K562 (cell line): ENCODE data around the gene CASP2. TPM values are rescaled to one million over a fixed set of nuclear protein-coding genes. Genes with fewer than 3 reads are reported as not detected.

Experiments used
- BHLHE40 ChIP-seq: IDR thresholded peaks from 2 replicates; pipeline ENCODE4 v1.6.1; 2011; ENCODE audit warnings: low read length, improper control_type of control experiment
- CHD1 ChIP-seq: fragments of 200-600 bp; sonication (generic); IDR thresholded peaks from one replicate; pipeline ENCODE4 v1.6.1; 2012; ENCODE audit warnings: mild to moderate bottlenecking, moderate library complexity, low read length, inconsistent platforms
- DEAF1 ChIP-seq: fragments of 450-650 bp; formaldehyde crosslinking; IDR thresholded peaks from 2 replicates; pipeline ENCODE4 v1.4.0; 2020; ENCODE audit warnings: mild to moderate bottlenecking, moderate library complexity
- EZH2 ChIP-seq: IDR thresholded peaks from 2 replicates; pipeline ENCODE4 v1.6.1; 2012; ENCODE audit warnings: low read depth, mild to moderate bottlenecking, inconsistent platforms, low read length, borderline replicate concordance
- JUN ChIP-seq, 2 experiments: sonication (generic) in 1 of 2; formaldehyde crosslinking in 1 of 2; IDR thresholded peaks; 2 replicates each; pipeline versions ENCODE4 v1.6.1 to v1.8.0; 2012 to 2022; ENCODE audit warnings: borderline replicate concordance in 2 of 2, mild to moderate bottlenecking in 2 of 2, improper control_type of control experiment in 1 of 2, low read depth in 1 of 2, low read length in 1 of 2, missing genetic modification reagents in 1 of 2
- KDM2B ChIP-seq: fragments of 250-450 bp; sonication (Bioruptor Pico); IDR thresholded peaks from 2 replicates; pipeline ENCODE4 v1.8.0; 2021; ENCODE audit warnings: mild to moderate bottlenecking, moderate library complexity
- PHF8 ChIP-seq: fragments of 200-600 bp; sonication (generic); IDR thresholded peaks from 2 replicates; pipeline ENCODE4 v1.6.1; 2012; ENCODE audit warnings: mixed run types, mild to moderate bottlenecking, inconsistent platforms, low read length, moderate library complexity, borderline replicate concordance
- PURB ChIP-seq: sonication (generic); formaldehyde crosslinking; IDR thresholded peaks from 2 replicates; pipeline ENCODE4 v1.9.0; 2021; ENCODE audit warnings: low read depth, mild to moderate bottlenecking, missing genetic modification reagents
- ZC3H4 ChIP-seq: sonication (generic); formaldehyde crosslinking; IDR thresholded peaks from 2 replicates; pipeline ENCODE4 v1.9.0; 2021; ENCODE audit warnings: missing genetic modification reagents, borderline replicate concordance
- ZNF140 ChIP-seq: fragments of 250-450 bp; sonication (Bioruptor Pico); IDR thresholded peaks from 2 replicates; pipeline ENCODE4 v1.8.0; 2021; ENCODE audit warnings: moderate library complexity, mild to moderate bottlenecking, inconsistent platforms
- ZNF184 ChIP-seq: sonication (generic); formaldehyde crosslinking; IDR thresholded peaks from 2 replicates; pipeline ENCODE4 v1.5.0; 2020; ENCODE audit warnings: missing genetic modification reagents
- ZNF354B ChIP-seq: fragments of 250-450 bp; sonication (Bioruptor Pico); IDR thresholded peaks from 2 replicates; pipeline ENCODE4 v1.4.0; 2020
- polyA plus RNA-seq, 8 experiments: library from polyadenylated mRNA; depleted of rRNA in 4 of 8; stranded (reverse) in 5 of 8; unstranded in 3 of 8; fragments of >200 nt; fragmentation: Nextera tagmentation in 2 of 8; fragmentation: Illumina TruSeq in 1 of 8; extraction: Ambion mirVana in 2 of 8; extraction: Trizol in 1 of 8; gene quantifications; 2 replicates each; pipeline versions ENCODE4 v1.2.1 to v1.2.3, GENCODE V29; 2011 to 2014; ENCODE audit warnings: inconsistent platforms in 1 of 8, missing spikeins in 1 of 8
- total RNA-seq, 7 experiments: library from RNA; depleted of rRNA in 6 of 7; stranded (reverse); fragments of >200 nt in 6 of 7; fragmentation: Illumina TruSeq in 2 of 7; extraction: Trizol in 2 of 7; gene quantifications; 2 replicates each; pipeline versions ENCODE4 v1.2.1 to v1.2.3, GENCODE V29; 2011 to 2021; ENCODE audit warnings: low replicate concordance in 1 of 7
- TF ChIP-seq, protein P1 (sequence below): fragments of 150-350 bp; conservative IDR thresholded peaks from 2 replicates; pipeline ENCODE4 v1.6.1; 2014; ENCODE audit warnings: low read length
- TF ChIP-seq, protein P2 (sequence below): IDR thresholded peaks from 2 replicates; pipeline ENCODE4 v1.6.1; 2011; ENCODE audit warnings: borderline replicate concordance, low read depth, mild to moderate bottlenecking, moderate library complexity, low read length; ENCODE audit not compliant: insufficient read depth, poor library complexity, severe bottlenecking
- TF ChIP-seq, protein P3 (sequence below): sonication (generic); formaldehyde crosslinking; IDR thresholded peaks from 2 replicates; pipeline ENCODE4 v1.8.1; 2022; ENCODE audit warnings: missing genetic modification reagents
- TF ChIP-seq, protein P4 (sequence below): fragments of 250-450 bp; sonication (Bioruptor Pico); IDR thresholded peaks from 2 replicates; pipeline ENCODE4 v1.4.0; 2020; ENCODE audit warnings: borderline replicate concordance

The CASP2 gene
- total and polyA plus RNA-seq, 9 of the 15 experiments (the other 6 are each of a cell fraction or from before 2014, with no cell fraction given), result 18.8 to 64.9 (median 24.1) TPM

DNA sequence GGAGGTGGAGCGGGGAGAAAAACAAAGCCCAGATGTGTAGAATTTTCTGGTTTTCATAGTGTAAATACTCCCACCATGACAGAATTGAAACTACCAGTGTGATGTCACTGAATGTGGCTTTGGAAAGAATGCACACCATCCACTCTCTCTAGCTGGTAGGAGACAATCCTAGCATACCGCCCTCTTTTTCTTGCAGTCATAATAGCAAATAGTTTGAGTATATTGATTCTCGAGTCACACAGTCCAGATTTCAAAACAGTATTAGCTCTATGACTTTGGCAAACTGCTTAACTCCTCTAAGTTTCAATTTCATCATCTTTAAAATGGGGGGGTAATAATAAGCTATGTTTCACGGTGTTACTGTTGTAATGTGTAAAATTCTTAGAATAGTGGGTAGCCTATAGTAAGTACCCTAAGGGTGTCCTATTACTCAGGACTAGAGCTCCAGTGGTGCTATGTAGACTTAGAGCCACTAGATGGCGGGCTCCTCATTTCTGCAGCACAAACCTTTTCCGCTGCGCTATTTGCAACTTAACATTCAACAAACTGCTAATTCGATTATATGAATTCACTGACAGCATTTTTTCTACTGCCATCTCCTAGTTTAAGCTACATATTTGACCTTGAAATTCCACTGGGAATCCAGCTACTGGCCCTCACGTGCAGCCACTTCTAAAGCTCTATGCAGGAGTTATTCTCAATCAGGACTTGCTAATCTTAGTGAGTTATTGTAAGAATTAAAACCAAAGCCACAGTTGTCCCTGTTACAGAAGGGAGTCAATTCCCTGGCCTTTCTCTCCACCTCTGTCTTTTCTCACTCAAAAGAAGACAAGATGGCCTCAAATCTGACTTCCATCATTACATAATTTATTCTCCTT is 47.6 kb upstream of the CASP2 start (continued):
- TF ChIP-seq, protein P1, sequence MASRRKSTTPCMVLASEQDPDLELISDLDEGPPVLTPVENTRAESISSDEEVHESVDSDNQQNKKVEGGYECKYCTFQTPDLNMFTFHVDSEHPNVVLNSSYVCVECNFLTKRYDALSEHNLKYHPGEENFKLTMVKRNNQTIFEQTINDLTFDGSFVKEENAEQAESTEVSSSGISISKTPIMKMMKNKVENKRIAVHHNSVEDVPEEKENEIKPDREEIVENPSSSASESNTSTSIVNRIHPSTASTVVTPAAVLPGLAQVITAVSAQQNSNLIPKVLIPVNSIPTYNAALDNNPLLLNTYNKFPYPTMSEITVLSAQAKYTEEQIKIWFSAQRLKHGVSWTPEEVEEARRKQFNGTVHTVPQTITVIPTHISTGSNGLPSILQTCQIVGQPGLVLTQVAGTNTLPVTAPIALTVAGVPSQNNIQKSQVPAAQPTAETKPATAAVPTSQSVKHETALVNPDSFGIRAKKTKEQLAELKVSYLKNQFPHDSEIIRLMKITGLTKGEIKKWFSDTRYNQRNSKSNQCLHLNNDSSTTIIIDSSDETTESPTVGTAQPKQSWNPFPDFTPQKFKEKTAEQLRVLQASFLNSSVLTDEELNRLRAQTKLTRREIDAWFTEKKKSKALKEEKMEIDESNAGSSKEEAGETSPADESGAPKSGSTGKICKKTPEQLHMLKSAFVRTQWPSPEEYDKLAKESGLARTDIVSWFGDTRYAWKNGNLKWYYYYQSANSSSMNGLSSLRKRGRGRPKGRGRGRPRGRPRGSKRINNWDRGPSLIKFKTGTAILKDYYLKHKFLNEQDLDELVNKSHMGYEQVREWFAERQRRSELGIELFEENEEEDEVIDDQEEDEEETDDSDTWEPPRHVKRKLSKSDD, result no peak
- TF ChIP-seq ZNF140 (CRISPR knock-in tag) (no peak), ZNF184 (no peak), JUN (IDR thresholded peaks at IDR 0.05; ENCODE audit: borderline replicate concordance, low read depth, low read length) (no peak), JUN (CRISPR knock-in tag; IDR thresholded peaks at IDR 0.05; ENCODE audit: borderline replicate concordance) (no peak), BHLHE40 (peak; percentile 59), KDM2B (CRISPR knock-in tag) (peak; percentile 46; the same call in 1 of the 2 replicates), PURB (CRISPR knock-in tag) (no peak), ZC3H4 (CRISPR knock-in tag) (no peak), PHF8 (no peak), ZNF354B (CRISPR knock-in tag) (no peak), CHD1 (no peak), DEAF1 (CRISPR knock-in tag) (peak; percentile 96), EZH2 (no peak)
- TF ChIP-seq, protein P2, sequence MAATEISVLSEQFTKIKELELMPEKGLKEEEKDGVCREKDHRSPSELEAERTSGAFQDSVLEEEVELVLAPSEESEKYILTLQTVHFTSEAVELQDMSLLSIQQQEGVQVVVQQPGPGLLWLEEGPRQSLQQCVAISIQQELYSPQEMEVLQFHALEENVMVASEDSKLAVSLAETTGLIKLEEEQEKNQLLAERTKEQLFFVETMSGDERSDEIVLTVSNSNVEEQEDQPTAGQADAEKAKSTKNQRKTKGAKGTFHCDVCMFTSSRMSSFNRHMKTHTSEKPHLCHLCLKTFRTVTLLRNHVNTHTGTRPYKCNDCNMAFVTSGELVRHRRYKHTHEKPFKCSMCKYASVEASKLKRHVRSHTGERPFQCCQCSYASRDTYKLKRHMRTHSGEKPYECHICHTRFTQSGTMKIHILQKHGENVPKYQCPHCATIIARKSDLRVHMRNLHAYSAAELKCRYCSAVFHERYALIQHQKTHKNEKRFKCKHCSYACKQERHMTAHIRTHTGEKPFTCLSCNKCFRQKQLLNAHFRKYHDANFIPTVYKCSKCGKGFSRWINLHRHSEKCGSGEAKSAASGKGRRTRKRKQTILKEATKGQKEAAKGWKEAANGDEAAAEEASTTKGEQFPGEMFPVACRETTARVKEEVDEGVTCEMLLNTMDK, result no peak
- TF ChIP-seq, protein P3, sequence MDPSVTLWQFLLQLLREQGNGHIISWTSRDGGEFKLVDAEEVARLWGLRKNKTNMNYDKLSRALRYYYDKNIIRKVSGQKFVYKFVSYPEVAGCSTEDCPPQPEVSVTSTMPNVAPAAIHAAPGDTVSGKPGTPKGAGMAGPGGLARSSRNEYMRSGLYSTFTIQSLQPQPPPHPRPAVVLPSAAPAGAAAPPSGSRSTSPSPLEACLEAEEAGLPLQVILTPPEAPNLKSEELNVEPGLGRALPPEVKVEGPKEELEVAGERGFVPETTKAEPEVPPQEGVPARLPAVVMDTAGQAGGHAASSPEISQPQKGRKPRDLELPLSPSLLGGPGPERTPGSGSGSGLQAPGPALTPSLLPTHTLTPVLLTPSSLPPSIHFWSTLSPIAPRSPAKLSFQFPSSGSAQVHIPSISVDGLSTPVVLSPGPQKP (CRISPR knock-in tag), result no peak
- TF ChIP-seq, protein P4, sequence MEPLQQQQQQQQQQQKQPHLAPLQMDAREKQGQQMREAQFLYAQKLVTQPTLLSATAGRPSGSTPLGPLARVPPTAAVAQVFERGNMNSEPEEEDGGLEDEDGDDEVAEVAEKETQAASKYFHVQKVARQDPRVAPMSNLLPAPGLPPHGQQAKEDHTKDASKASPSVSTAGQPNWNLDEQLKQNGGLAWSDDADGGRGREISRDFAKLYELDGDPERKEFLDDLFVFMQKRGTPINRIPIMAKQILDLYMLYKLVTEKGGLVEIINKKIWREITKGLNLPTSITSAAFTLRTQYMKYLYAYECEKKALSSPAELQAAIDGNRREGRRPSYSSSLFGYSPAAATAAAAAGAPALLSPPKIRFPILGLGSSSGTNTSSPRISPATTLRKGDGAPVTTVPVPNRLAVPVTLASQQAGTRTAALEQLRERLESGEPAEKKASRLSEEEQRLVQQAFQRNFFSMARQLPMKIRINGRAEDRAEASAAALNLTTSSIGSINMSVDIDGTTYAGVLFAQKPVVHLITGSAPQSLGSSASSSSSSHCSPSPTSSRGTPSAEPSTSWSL (CRISPR knock-in tag), result no peak
